GM12878 (cell line): ENCODE data around the gene DSTYK.

Experiments
- CTCF ChIP-seq, 3 experiments: IDR thresholded peaks in 2 of 3; conservative IDR thresholded peaks in 1 of 3; 2 replicates each; pipeline ENCODE4 v1.5.1; 2011; ENCODE audit warnings: low read depth in 3 of 3, low read length in 3 of 3, mild to moderate bottlenecking in 3 of 3, control low read depth in 2 of 3, moderate library complexity in 2 of 3, inconsistent platforms in 1 of 3, mixed read lengths in 1 of 3; ENCODE audit not compliant: control insufficient read depth in 2 of 3, insufficient read depth in 1 of 3; ENCODE audit errors: extremely low read depth in 1 of 3
- HDAC6 ChIP-seq: fragments of 200-600 bp; sonication (generic); IDR thresholded peaks from one replicate; pipeline ENCODE4 v1.8.0; 2017; ENCODE audit warnings: antibody characterized with exemption; ENCODE audit not compliant: unreplicated experiment
- NFYB ChIP-seq: IDR thresholded peaks from 2 replicates; pipeline ENCODE4 v1.6.1; 2011; ENCODE audit warnings: low read depth, mild to moderate bottlenecking, low read length, improper control_type of control experiment, moderate library complexity; ENCODE audit not compliant: insufficient read depth
- ZBTB4 ChIP-seq: fragments of 450-650 bp; formaldehyde crosslinking; IDR thresholded peaks from 2 replicates; pipeline ENCODE4 v1.4.0; 2022; ENCODE audit warnings: mild to moderate bottlenecking, moderate library complexity
- ZNF24 ChIP-seq: fragments of 450-650 bp; IDR thresholded peaks from 2 replicates; pipeline ENCODE4 v1.6.1; 2017; ENCODE audit warnings: antibody characterized with exemption, mild to moderate bottlenecking

GRCh38 chr1:205179842-205180241 lies 31.7 kb downstream of the DSTYK start:
- TF ChIP-seq NFYB = no peak
- TF ChIP-seq CTCF (IDR thresholded peaks at IDR 0.05 in 2 of 3, conservative IDR thresholded peaks at IDR 0.05 in 1 of 3; ENCODE audit: control insufficient read depth in 2 of 3, extremely low read depth in 1 of 3, insufficient read depth in 1 of 3, low read depth in 3 of 3, low read length in 3 of 3) = no peak
- TF ChIP-seq ZNF24 = no peak
- no peak for TF ChIP-seq HDAC6
- TF ChIP-seq ZBTB4 (CRISPR knock-in tag) = no peak
